ENCODE measurements around the gene MYRFL. TPM values are rescaled to one million over a fixed set of nuclear protein-coding genes. Genes with fewer than 3 reads are reported as not detected.

MYRFL gene
- total and polyA plus RNA-seq, 10 donors: 0.04 to 0.44 (median 0.20) TPM; not detected in 5

DNA sequence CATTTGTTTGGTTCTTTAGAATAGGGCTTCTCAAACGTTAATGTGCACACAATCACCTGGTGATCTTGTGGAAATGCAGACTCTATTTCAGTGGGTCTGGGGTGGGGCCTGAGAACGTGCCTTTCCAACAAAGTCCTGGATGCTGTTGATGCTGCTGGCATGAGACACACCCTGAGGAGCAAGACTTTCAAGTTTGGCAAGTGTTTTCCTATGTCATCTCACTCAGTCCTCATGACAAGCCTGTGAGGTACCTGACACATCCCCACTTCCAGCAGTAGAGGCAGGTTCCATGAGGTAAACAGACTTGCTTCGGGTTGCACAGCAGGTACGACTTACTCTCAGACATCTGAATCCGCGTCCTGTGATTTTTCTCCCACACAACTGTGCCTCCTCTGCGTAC, 147.1 kb downstream of the MYRFL start:
- Histone ChIP-seq H3K9me3 (no peaks in the 10 kb centered on the region), H3K4me3 (no peak overlapping the region), H3K27me3 (replicated peaks in 1 of 7) (no peaks in the 10 kb centered on the region), H3K27ac (no peak overlapping the region), H3K4me1 (no peaks in the 10 kb centered on the region), H3K36me3 (no peaks in the 10 kb centered on the region)
- TF ChIP-seq POLR2A (IDR thresholded peaks at IDR 0.05) (no peak), POLR2AphosphoS5 (IDR thresholded peaks at IDR 0.05) (no peak)
- TF ChIP-seq, protein P1, sequence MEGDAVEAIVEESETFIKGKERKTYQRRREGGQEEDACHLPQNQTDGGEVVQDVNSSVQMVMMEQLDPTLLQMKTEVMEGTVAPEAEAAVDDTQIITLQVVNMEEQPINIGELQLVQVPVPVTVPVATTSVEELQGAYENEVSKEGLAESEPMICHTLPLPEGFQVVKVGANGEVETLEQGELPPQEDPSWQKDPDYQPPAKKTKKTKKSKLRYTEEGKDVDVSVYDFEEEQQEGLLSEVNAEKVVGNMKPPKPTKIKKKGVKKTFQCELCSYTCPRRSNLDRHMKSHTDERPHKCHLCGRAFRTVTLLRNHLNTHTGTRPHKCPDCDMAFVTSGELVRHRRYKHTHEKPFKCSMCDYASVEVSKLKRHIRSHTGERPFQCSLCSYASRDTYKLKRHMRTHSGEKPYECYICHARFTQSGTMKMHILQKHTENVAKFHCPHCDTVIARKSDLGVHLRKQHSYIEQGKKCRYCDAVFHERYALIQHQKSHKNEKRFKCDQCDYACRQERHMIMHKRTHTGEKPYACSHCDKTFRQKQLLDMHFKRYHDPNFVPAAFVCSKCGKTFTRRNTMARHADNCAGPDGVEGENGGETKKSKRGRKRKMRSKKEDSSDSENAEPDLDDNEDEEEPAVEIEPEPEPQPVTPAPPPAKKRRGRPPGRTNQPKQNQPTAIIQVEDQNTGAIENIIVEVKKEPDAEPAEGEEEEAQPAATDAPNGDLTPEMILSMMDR (IDR thresholded peaks at IDR 0.05 in 8 of 11, conservative IDR thresholded peaks at IDR 0.05 in 3 of 11): no peak
- DNase-seq: no peak
- intact Hi-C loops (cut with DNase I; ENCODE audit: low total_unique reads): no loop called here
- WGBS, 5 donors: 83 to 92% (median 86%) methylated on average over 7 of the region's 7 CpGs

DNA sequence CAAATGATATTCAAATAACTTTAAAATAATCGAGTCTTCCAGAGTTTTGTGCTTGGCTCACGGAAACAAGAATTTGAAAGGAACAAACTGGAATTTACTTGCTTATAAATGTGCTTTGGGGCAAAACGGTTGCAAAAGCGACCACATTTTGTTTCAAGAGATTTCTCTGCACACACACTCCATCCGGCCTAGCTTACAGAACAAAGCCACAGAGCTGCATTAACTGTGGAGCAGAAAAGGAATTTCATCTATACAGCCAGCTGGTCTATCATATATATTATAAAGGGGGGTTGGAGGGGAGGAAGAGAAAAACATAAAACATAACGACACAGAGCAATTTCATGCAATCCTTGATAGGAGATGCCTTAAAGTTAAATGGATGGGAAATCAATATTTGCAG, 153.0 kb downstream of the MYRFL start:
- no peaks in the 10 kb centered on the region for H3K36me3 ChIP-seq
- H3K27ac ChIP-seq: no peak overlapping the region
- intact Hi-C loops (cut with DNase I; ENCODE audit: low total_unique reads): no loop called here
- H3K27me3 ChIP-seq (replicated peaks in 1 of 7): no peaks in the 10 kb centered on the region
- no peak for DNase-seq
- no peak for TF ChIP-seq POLR2A (IDR thresholded peaks at IDR 0.05)
- TF ChIP-seq, protein P1 (IDR thresholded peaks at IDR 0.05 in 8 of 11, conservative IDR thresholded peaks at IDR 0.05 in 3 of 11): no peak
- TF ChIP-seq POLR2AphosphoS5 (IDR thresholded peaks at IDR 0.05): no peak
- H3K4me1 ChIP-seq: no peaks in the 10 kb centered on the region
- no peaks in the 10 kb centered on the region for H3K9me3 ChIP-seq
- 66 to 74% (median 74%) methylated on average over 6 of the region's 6 CpGs for WGBS, 5 donors
- H3K4me3 ChIP-seq: no peak overlapping the region

DNA sequence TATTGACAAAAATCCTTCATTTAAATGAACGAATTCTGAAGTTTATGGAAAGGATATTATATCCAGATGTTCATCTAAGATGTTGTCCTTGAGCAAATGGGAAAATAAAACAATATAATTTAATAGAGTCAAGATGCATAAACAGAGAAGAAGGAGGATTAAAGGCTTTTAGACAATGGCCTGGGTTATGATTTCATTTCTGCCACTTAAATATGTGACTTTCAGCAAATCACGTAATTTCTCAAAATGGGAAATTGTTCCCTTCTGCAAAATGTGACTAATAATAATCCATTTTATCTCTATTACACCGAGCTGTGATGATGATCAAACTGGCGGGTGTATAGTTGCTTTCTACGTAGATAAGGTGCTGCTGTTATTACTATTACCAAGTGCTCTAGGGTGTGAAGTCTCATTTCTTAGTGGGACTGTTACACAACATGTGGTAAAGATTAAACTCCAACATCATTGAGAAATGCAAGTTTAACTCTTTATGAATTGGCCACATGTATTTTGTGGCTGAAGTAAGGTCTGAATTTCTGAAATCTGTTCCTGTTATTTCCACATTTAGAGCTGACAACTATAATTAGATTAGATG, 157.0 kb downstream of the MYRFL start:
- TF ChIP-seq POLR2A (IDR thresholded peaks at IDR 0.05) (no peak), POLR2AphosphoS5 (IDR thresholded peaks at IDR 0.05) (no peak)
- TF ChIP-seq, protein P1 (IDR thresholded peaks at IDR 0.05 in 8 of 11, conservative IDR thresholded peaks at IDR 0.05 in 3 of 11): no peak
- 72 to 85% (median 77%) methylated on average over 5 of the region's 5 CpGs for WGBS, 5 donors
- DNase-seq: no peak
- no peak overlapping the region for H3K27ac ChIP-seq
- H3K9me3 ChIP-seq: no peaks in the 10 kb centered on the region
- no peaks in the 10 kb centered on the region for H3K27me3 ChIP-seq (replicated peaks in 1 of 7)
- peaks cover 0 to under 1% (median 0%) of the 10 kb centered on the region in 6 donors for H3K4me1 ChIP-seq
- H3K4me3 ChIP-seq: no peak overlapping the region
- intact Hi-C loops (cut with DNase I; ENCODE audit: low total_unique reads): no loop called here
- no peaks in the 10 kb centered on the region for H3K36me3 ChIP-seq

DNA sequence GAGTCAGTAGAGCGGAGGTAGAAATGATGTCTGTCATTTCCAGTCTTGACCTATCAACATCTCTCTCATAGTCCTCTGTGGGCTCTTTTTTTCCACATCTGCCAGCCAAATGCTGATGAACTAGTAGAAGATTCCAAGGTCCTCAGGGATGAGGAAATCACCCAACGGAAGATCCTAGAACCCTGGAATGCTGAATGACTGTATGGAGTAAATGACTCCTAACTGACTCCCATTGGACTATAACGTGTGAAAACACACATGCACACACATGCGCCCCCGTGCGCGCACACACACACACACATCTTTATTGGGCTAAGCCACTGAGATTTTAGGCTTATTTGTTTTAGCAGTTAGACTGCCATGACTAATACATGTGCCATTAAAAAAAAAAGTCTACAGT, 159.2 kb downstream of the MYRFL start:
- intact Hi-C loops (cut with DNase I; ENCODE audit: low total_unique reads): no loop called here
- TF ChIP-seq POLR2AphosphoS5 (IDR thresholded peaks at IDR 0.05): no peak
- TF ChIP-seq POLR2A (IDR thresholded peaks at IDR 0.05): no peak
- TF ChIP-seq, protein P1 (IDR thresholded peaks at IDR 0.05 in 8 of 11, conservative IDR thresholded peaks at IDR 0.05 in 3 of 11): no peak
- H3K9me3 ChIP-seq: no peaks in the 10 kb centered on the region
- H3K27me3 ChIP-seq (replicated peaks in 1 of 7): no peaks in the 10 kb centered on the region
- no peak overlapping the region for H3K4me3 ChIP-seq
- no peak overlapping the region for H3K27ac ChIP-seq
- DNase-seq: no peak
- WGBS, 5 donors: 95 to 99% (median 98%) methylated on average over 7 of the region's 7 CpGs
- H3K4me1 ChIP-seq: peaks cover 0 to 15% (median 0%) of the 10 kb centered on the region in 6 donors
- H3K36me3 ChIP-seq: no peaks in the 10 kb centered on the region

Measured in spleen (tissue), 11 donors.